Kidney epithelial cell (primary cell): ENCODE measurements around the gene PLSCR3. TPM values are rescaled to one million over a fixed set of nuclear protein-coding genes. Genes with fewer than 3 reads are reported as not detected.

Experiments
- DNase-seq: peaks from one replicate; pipeline ENCODE4 v3.0.0-alpha.2; 2010; ENCODE audit warnings: low read depth
- H3K27me3 ChIP-seq: 2 replicates; pipeline ENCODE4 v1.6.0; 2011; ENCODE audit warnings: low read length; ENCODE audit not compliant: control insufficient read depth, insufficient read depth
- H3K36me3 ChIP-seq: 2 replicates; pipeline ENCODE4 v1.5.1; 2011; ENCODE audit warnings: low read length; ENCODE audit not compliant: control insufficient read depth, insufficient read depth
- H3K4me3 ChIP-seq: 2 replicates; pipeline ENCODE4 v1.5.1; 2011; ENCODE audit warnings: low read depth, mild to moderate bottlenecking, control low read depth, low read length
- CTCF ChIP-seq: IDR thresholded peaks from 2 replicates; pipeline ENCODE4 v1.5.1; 2011; ENCODE audit warnings: mild to moderate bottlenecking, moderate library complexity, low read length, control low read depth, inconsistent platforms; ENCODE audit not compliant: insufficient read depth, poor library complexity, severe bottlenecking
- total RNA-seq: library from RNA; depleted of rRNA; stranded (reverse); fragments of >200 nt; gene quantifications from 2 replicates; pipeline ENCODE4 v1.2.3, GENCODE V29; 2015

The PLSCR3 gene
- total RNA-seq, 1 donor from 2014 or later = 61.8 TPM

GRCh38 chr17:7403727-7403976, 9.3 kb upstream of the PLSCR3 start:
- H3K4me3 ChIP-seq = peak overlapping the region; percentile 68
- no peak for DNase-seq
- H3K36me3 ChIP-seq = no peaks in the 10 kb centered on the region
- TF ChIP-seq CTCF = no peak
- no peaks in the 10 kb centered on the region for H3K27me3 ChIP-seq

- TF ChIP-seq CTCF = no peak
- Histone ChIP-seq H3K36me3 (no peaks in the 10 kb centered on the region), H3K27me3 (no peaks in the 10 kb centered on the region), H3K4me3 (peak overlapping the region; percentile 68)
- DNase-seq = no peak
Measured at GRCh38 chr17:7403043-7403726, 8.9 kb upstream of the PLSCR3 start.

- no peak for TF ChIP-seq CTCF
- Histone ChIP-seq H3K36me3 (no peaks in the 10 kb centered on the region), H3K4me3 (no peak overlapping the region), H3K27me3 (no peaks in the 10 kb centered on the region)
- DNase-seq = no peak
Measured at GRCh38 chr17:7398612-7399011, 4.3 kb upstream of the PLSCR3 start.

- DNase-seq = no peak
- Histone ChIP-seq H3K36me3 (peaks cover 1% of the 10 kb centered on the region), H3K4me3 (no peak overlapping the region), H3K27me3 (no peaks in the 10 kb centered on the region)
- TF ChIP-seq CTCF = no peak
Measured at GRCh38 chr17:7396147-7396546, 1.8 kb upstream of the PLSCR3 start.

GRCh38 chr17:7393613-7394451, 493 bp downstream of the PLSCR3 start:
- DNase-seq = no peak
- Histone ChIP-seq H3K36me3 (peaks cover 1% of the 10 kb centered on the region), H3K4me3 (peak overlapping the region; percentile 57), H3K27me3 (no peaks in the 10 kb centered on the region)
- TF ChIP-seq CTCF = peak; percentile 36
